ENCODE data around the gene STAP2. TPM values are rescaled to one million over a fixed set of nuclear protein-coding genes. Genes with fewer than 3 reads are reported as not detected.
"Not testable (repeated sequence)": the region's sequence is repeated elsewhere in the genome, so short reads cannot be mapped to it uniquely, and the experiment has no call there.

STAP2 gene
- total RNA-seq, 3 donors from 2014 or later, result 1.6 to 51.4 (median 25.9) TPM

GRCh38 chr19:4278419-4279266 is 60.0 kb downstream of the STAP2 start, which contains the start of gene SHD:
TSS of gene SHD (plus strand) at chr19:4279266. CDS start at chr19:4280064, 798 bp downstream.
- Histone ChIP-seq H3K27me3 (peaks cover 12 to 54% of the 10 kb centered on the region in 2 donors), H3K36me3 (no peaks in the 10 kb centered on the region), H3K9me3 (no peaks in the 10 kb centered on the region), H3K4me1 (peaks cover 4 to 12% of the 10 kb centered on the region in 2 donors), H3K4me3 (peak within 1 kb of the TSS in 2 of 3 donors; percentile 26 to 57), H3K27ac (no peak within 1 kb of the TSS)
- intact Hi-C loops (cut with DNase I; ENCODE audit: low total_unique reads), result no loop called here
- DNase-seq (ENCODE audit: low spot score in 2 of 2), result no peak
- TF ChIP-seq POLR2AphosphoS5 (IDR thresholded peaks at IDR 0.05), result no peak
- no peak for TF ChIP-seq CTCF (IDR thresholded peaks at IDR 0.05)
- TF ChIP-seq POLR2A (IDR thresholded peaks at IDR 0.05), result no peak

GRCh38 chr19:4278010-4278409 is 60.6 kb downstream of the STAP2 start:
- no peak for DNase-seq (ENCODE audit: low spot score in 2 of 2)
- Histone ChIP-seq H3K4me3 (no peak overlapping the region), H3K36me3 (no peaks in the 10 kb centered on the region), H3K9me3 (no peaks in the 10 kb centered on the region), H3K4me1 (peaks cover 4 to 12% of the 10 kb centered on the region in 2 donors), H3K27ac (no peak overlapping the region), H3K27me3 (peaks cover 12 to 52% of the 10 kb centered on the region in 2 donors)
- no peak for TF ChIP-seq POLR2A (IDR thresholded peaks at IDR 0.05)
- TF ChIP-seq POLR2AphosphoS5 (IDR thresholded peaks at IDR 0.05), result no peak
- no peak for TF ChIP-seq CTCF (IDR thresholded peaks at IDR 0.05)
- intact Hi-C loops (cut with DNase I; ENCODE audit: low total_unique reads), result no loop called here

GRCh38 chr19:4277191-4277696 is 61.4 kb downstream of the STAP2 start:
- Histone ChIP-seq H3K4me3 (no peak overlapping the region), H3K27ac (no peak overlapping the region), H3K36me3 (no peaks in the 10 kb centered on the region), H3K27me3 (peaks cover 12 to 47% of the 10 kb centered on the region in 2 donors), H3K4me1 (peaks cover 4 to 12% of the 10 kb centered on the region in 2 donors), H3K9me3 (no peaks in the 10 kb centered on the region)
- no peak for DNase-seq (ENCODE audit: low spot score in 2 of 2)
- TF ChIP-seq POLR2A (IDR thresholded peaks at IDR 0.05) (no peak), CTCF (IDR thresholded peaks at IDR 0.05) (no peak), POLR2AphosphoS5 (IDR thresholded peaks at IDR 0.05) (no peak)
- intact Hi-C loops (cut with DNase I; ENCODE audit: low total_unique reads), result no loop called here

GRCh38 chr19:4274321-4274686 is 64.3 kb downstream of the STAP2 start:
- H3K27ac ChIP-seq; H3K4me3 ChIP-seq; H3K9me3 ChIP-seq; H3K4me1 ChIP-seq; H3K36me3 ChIP-seq; intact Hi-C loops (cut with DNase I; ENCODE audit: low total_unique reads); DNase-seq (ENCODE audit: low spot score in 2 of 2): not testable (repeated sequence)
- H3K27me3 ChIP-seq, result peaks cover 5 to 19% of the 10 kb centered on the region in 2 donors

Other genes starting within 250 kb of the STAP2 start
- gene MAP2K2, start 214.7 kb downstream of the STAP2 start, total RNA-seq, result 10 to 100 TPM; 50.8 to 72.8 (median 64.5) TPM
- not detected for gene CREB3L3, start 185.2 kb downstream of the STAP2 start, total RNA-seq
- gene SIRT6, start 156.3 kb downstream of the STAP2 start, total RNA-seq, result 10 to 100 TPM; 21.5 to 29.8 (median 25.6) TPM
- gene ANKRD24, start 156.1 kb downstream of the STAP2 start, total RNA-seq, result 1 to 10 TPM in 1 of 3 donors, under 1 TPM in 2; 0.80 to 3.2 (median 0.98) TPM
- gene EBI3, start 109.3 kb downstream of the STAP2 start, total RNA-seq, result 10 to 100 TPM in 1 of 3 donors, 1 to 10 TPM in 1, under 1 TPM in 1; 0.66 to 12.6 (median 8.2) TPM
- 10 to 100 TPM; 18.9 to 24.6 (median 24.4) TPM for gene YJU2, start 91.7 kb downstream of the STAP2 start, total RNA-seq
- not detected for gene SHD, start 59.6 kb downstream of the STAP2 start, total RNA-seq
- gene TMIGD2, start 36.4 kb downstream of the STAP2 start, total RNA-seq, result not detected
- under 1 TPM in 1 of 3 donors, not detected in 2; 0.88 TPM for gene FSD1, start 34.2 kb downstream of the STAP2 start, total RNA-seq
- gene MPND, start 4.7 kb upstream of the STAP2 start, total RNA-seq, result 1 to 10 TPM; 6.1 to 7.7 (median 7.5) TPM
- 10 to 100 TPM; 25.6 to 52.5 (median 33.8) TPM for gene SH3GL1, start 61.7 kb upstream of the STAP2 start, total RNA-seq
- 1 to 10 TPM; 6.3 to 8.2 (median 7.9) TPM for gene CHAF1A, start 63.8 kb upstream of the STAP2 start, total RNA-seq
- 100 to 1,000 TPM in 1 of 3 donors, 10 to 100 TPM in 2; 72.9 to 139 (median 91.1) TPM for gene UBXN6, start 119.0 kb upstream of the STAP2 start, total RNA-seq
- 10 to 100 TPM; 33.0 to 34.1 (median 33.1) TPM for gene HDGFL2, start 133.5 kb upstream of the STAP2 start, total RNA-seq
- gene PLIN4, start 179.7 kb upstream of the STAP2 start, total RNA-seq, result 100 to 1,000 TPM in 2 of 3 donors, 10 to 100 TPM in 1; 50.1 to 629 (median 213) TPM
- gene PLIN5, start 196.4 kb upstream of the STAP2 start, total RNA-seq, result 10 to 100 TPM; 10.4 to 26.2 (median 15.4) TPM
- gene LRG1, start 201.2 kb upstream of the STAP2 start, total RNA-seq, result 10 to 100 TPM in 1 of 3 donors, 1 to 10 TPM in 1, under 1 TPM in 1; 0.64 to 14.7 (median 5.7) TPM
- 1 to 10 TPM; 2.3 to 8.8 (median 3.2) TPM for gene SEMA6B, start 220.9 kb upstream of the STAP2 start, total RNA-seq

All from breast epithelium (tissue), 4 donors.